ENCODE results near the gene LAMC3.

The LAMC3 gene

DNA sequence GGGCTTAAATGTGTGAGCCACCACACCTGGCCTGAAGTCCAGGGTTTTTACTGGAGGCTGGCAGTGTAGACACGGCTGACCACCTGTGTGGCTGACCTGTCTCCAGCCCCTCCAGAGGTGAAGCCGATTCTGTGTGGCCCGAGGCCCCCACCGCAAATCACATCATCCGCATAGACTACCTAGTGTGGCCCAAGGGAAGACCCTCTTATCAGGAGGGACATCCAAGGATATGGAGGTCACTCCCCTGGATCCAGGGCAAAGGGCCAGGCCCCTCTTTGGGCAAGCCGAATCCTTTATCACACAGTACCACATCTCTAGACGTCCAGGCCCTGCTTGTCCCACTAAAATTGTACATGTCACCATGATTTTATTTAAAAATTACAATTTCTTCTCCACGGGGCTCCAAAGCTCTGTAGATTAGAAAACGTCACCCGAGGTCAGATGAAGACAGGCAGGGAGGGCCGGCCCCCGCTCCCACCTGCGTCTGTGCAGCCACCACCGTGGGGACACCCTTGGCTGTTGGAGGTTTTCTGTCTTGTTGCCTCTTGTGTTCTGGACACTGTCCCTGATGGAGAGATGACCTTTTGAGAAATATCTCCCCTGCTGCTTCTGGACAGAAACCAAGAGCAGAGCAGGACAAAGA lies 20.1 kb downstream of the LAMC3 start:
- H3K36me3 ChIP-seq (ENCODE audit: control insufficient read depth, insufficient read depth, low read length) = no peaks in the 10 kb centered on the region
- no peaks in the 10 kb centered on the region for H3K27me3 ChIP-seq (ENCODE audit: insufficient read depth, low read length, poor library complexity)
- no CpG with 5 or more reads among the region's 14 CpGs for WGBS (ENCODE audit: extremely low coverage, insufficient coverage, low lambda C conversion rate)
- H3K27ac ChIP-seq (ENCODE audit: low read depth, low read length) = no peak overlapping the region
- H3K79me2 ChIP-seq (ENCODE audit: control insufficient read depth, insufficient read depth, low read length) = no peaks in the 10 kb centered on the region
- peaks cover 2% of the 10 kb centered on the region for H3K79me1 ChIP-seq (ENCODE audit: low read length)
- no peak overlapping the region for H3K56ac ChIP-seq (ENCODE audit: low read length)
- H3K23ac ChIP-seq (ENCODE audit: low read length) = no peak overlapping the region
- DNase-seq = no peak
- no peak overlapping the region for H2BK15ac ChIP-seq (replicated peaks; ENCODE audit: low read depth)
- H3K4me1 ChIP-seq (ENCODE audit: control insufficient read depth, low read depth, low read length) = no peaks in the 10 kb centered on the region
- H3K4ac ChIP-seq (ENCODE audit: low read depth, low read length) = no peak overlapping the region
- H2BK5ac ChIP-seq (ENCODE audit: low read length) = no peak overlapping the region
- H3K9ac ChIP-seq (ENCODE audit: low read length) = no peak overlapping the region
- no peak overlapping the region for H2BK120ac ChIP-seq (ENCODE audit: low read depth, low read length)
- no peak overlapping the region for H2AK5ac ChIP-seq (ENCODE audit: low read length)
- no peak overlapping the region for H4K5ac ChIP-seq (ENCODE audit: low read length)
- no peak overlapping the region for H4K8ac ChIP-seq (ENCODE audit: low read depth, low read length)
- no peak overlapping the region for H3K4me3 ChIP-seq (ENCODE audit: low read length)
- no peak overlapping the region for H3K4me2 ChIP-seq (ENCODE audit: low read length)
- H3K18ac ChIP-seq (ENCODE audit: low read length) = no peak overlapping the region

DNA sequence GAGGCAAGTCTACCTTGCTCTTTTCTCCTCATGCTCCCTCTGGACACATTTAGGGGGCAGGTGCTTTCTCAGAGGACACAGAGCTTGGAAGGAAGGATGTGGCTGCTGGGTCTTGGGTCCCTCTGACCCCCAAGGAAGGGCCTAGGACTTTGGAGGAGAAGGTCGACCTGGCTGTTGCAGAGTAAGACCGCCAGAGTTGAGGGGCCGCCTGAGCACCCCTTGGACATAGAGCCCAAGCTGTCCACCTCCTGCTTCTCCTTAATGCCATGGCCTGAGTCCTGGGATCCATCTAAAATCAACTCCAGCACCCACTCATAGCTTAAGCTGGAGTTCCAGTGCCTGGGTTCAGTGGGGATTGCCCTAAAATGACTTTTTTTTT lies 20.6 kb downstream of the LAMC3 start:
- no peak overlapping the region for H3K56ac ChIP-seq (ENCODE audit: low read length)
- H3K27me3 ChIP-seq (ENCODE audit: insufficient read depth, low read length, poor library complexity) = no peaks in the 10 kb centered on the region

DNA sequence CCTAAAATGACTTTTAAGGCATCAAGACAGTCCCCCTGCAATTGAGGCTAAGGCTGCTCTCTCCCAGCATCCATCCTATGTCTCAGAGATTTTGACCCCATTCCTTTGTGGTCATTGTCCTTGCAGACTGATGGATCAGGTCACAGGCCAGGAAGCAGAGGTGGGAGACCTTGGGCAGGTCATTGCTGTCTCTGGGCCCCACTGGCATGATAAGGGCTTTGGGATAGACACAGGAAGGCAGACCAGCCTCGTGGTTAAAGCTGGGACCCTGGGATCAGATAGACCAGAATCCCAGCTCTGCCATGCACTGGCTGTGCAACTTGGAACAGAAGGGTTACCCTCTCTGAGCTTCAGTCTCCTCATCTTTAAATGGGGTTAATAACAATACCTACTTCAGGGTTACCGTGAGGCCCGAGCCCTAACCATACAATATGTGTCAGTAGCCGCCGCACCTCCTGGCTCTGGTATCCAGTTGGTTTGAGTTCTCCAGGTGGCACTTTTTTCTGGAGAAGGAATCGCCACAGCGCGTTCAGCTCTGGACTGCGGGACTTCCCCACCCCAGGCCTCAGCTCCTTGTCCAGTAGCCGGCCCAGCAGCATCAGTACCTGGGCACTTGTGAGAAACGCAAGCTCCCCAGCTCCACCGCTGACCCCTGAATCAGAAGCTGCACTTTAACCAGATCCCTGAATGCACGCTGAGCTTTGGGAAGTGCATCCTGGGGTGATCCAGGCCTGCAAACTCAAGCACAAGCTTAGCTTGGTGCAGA lies 21.4 kb downstream of the LAMC3 start:
- Histone ChIP-seq H3K27ac (ENCODE audit: low read depth, low read length) (no peak overlapping the region), H2BK5ac (ENCODE audit: low read length) (no peak overlapping the region), H3K18ac (ENCODE audit: low read length) (no peak overlapping the region), H4K5ac (ENCODE audit: low read length) (no peak overlapping the region), H2AK5ac (ENCODE audit: low read length) (no peak overlapping the region), H3K23ac (ENCODE audit: low read length) (no peak overlapping the region), H3K56ac (ENCODE audit: low read length) (no peak overlapping the region), H3K79me1 (ENCODE audit: low read length) (no peaks in the 10 kb centered on the region), H3K4me1 (ENCODE audit: control insufficient read depth, low read depth, low read length) (no peaks in the 10 kb centered on the region), H3K4me2 (ENCODE audit: low read length) (no peak overlapping the region), H3K79me2 (ENCODE audit: control insufficient read depth, insufficient read depth, low read length) (no peaks in the 10 kb centered on the region), H2BK120ac (ENCODE audit: low read depth, low read length) (no peak overlapping the region), H3K4ac (ENCODE audit: low read depth, low read length) (no peak overlapping the region), H3K4me3 (ENCODE audit: low read length) (no peak overlapping the region), H4K8ac (ENCODE audit: low read depth, low read length) (no peak overlapping the region), H3K27me3 (ENCODE audit: insufficient read depth, low read length, poor library complexity) (no peaks in the 10 kb centered on the region), H3K36me3 (ENCODE audit: control insufficient read depth, insufficient read depth, low read length) (no peaks in the 10 kb centered on the region), H3K9ac (ENCODE audit: low read length) (no peak overlapping the region), H2BK15ac (replicated peaks; ENCODE audit: low read depth) (no peak overlapping the region)
- WGBS (ENCODE audit: extremely low coverage, insufficient coverage, low lambda C conversion rate) = no CpG with 5 or more reads among the region's 13 CpGs
- DNase-seq = no peak

More for the DNA sequence above, 20.6 kb downstream of the LAMC3 start:
- Histone ChIP-seq H3K4me3 (ENCODE audit: low read length) (no peak overlapping the region), H3K79me1 (ENCODE audit: low read length) (peaks cover 2% of the 10 kb centered on the region), H4K5ac (ENCODE audit: low read length) (no peak overlapping the region), H2BK5ac (ENCODE audit: low read length) (no peak overlapping the region), H3K23ac (ENCODE audit: low read length) (no peak overlapping the region), H3K18ac (ENCODE audit: low read length) (no peak overlapping the region), H2BK15ac (replicated peaks; ENCODE audit: low read depth) (no peak overlapping the region), H3K4me1 (ENCODE audit: control insufficient read depth, low read depth, low read length) (no peaks in the 10 kb centered on the region), H2BK120ac (ENCODE audit: low read depth, low read length) (no peak overlapping the region), H3K4me2 (ENCODE audit: low read length) (no peak overlapping the region), H3K36me3 (ENCODE audit: control insufficient read depth, insufficient read depth, low read length) (no peaks in the 10 kb centered on the region), H3K9ac (ENCODE audit: low read length) (no peak overlapping the region), H3K4ac (ENCODE audit: low read depth, low read length) (no peak overlapping the region), H3K27ac (ENCODE audit: low read depth, low read length) (no peak overlapping the region), H4K8ac (ENCODE audit: low read depth, low read length) (no peak overlapping the region), H3K79me2 (ENCODE audit: control insufficient read depth, insufficient read depth, low read length) (no peaks in the 10 kb centered on the region), H2AK5ac (ENCODE audit: low read length) (no peak overlapping the region)
- WGBS (ENCODE audit: extremely low coverage, insufficient coverage, low lambda C conversion rate) = no CpG with 5 or more reads among the region's 3 CpGs
- no peak for DNase-seq

DNA sequence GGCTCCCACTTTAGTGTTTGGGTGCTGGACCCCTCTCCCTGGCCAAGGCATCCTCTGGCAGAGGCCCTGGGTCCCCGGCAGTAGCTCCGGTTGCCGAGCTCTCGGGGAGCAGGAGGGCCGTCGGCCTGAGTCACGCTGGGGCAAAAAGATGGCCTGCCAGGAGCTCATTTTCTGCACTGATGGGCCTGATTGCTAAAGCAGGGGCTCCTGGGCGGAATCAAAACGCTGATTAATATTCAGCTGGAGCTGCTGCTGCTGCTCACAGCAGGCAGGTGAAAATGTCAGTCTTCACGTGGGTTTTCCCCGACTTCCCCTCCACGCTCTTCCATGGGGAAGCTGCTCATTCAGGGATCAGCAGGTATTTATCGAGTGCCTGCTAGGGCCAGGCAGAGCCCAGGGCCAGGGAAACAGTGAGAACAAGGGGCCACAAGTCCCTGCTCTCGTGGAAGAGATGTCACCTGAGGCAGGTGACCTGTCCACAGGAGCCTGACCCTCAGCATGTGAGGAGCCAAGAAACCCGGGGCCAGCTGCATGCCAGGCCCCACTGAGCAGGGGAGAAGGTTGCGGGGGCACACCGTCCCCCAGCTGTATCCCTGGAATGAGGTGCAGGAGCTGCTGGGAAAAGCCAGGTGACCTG lies 22.1 kb downstream of the LAMC3 start:
- Histone ChIP-seq H3K27me3 (ENCODE audit: insufficient read depth, low read length, poor library complexity) (no peaks in the 10 kb centered on the region), H3K79me2 (ENCODE audit: control insufficient read depth, insufficient read depth, low read length) (no peaks in the 10 kb centered on the region), H3K4ac (ENCODE audit: low read depth, low read length) (no peak overlapping the region), H4K8ac (ENCODE audit: low read depth, low read length) (no peak overlapping the region), H3K23ac (ENCODE audit: low read length) (no peak overlapping the region), H3K18ac (ENCODE audit: low read length) (no peak overlapping the region), H3K4me1 (ENCODE audit: control insufficient read depth, low read depth, low read length) (no peaks in the 10 kb centered on the region), H3K27ac (ENCODE audit: low read depth, low read length) (no peak overlapping the region), H3K4me3 (ENCODE audit: low read length) (no peak overlapping the region), H3K4me2 (ENCODE audit: low read length) (no peak overlapping the region), H2BK120ac (ENCODE audit: low read depth, low read length) (no peak overlapping the region), H3K9ac (ENCODE audit: low read length) (no peak overlapping the region), H2AK5ac (ENCODE audit: low read length) (no peak overlapping the region), H2BK15ac (replicated peaks; ENCODE audit: low read depth) (no peak overlapping the region), H3K56ac (ENCODE audit: low read length) (no peak overlapping the region), H3K79me1 (ENCODE audit: low read length) (no peaks in the 10 kb centered on the region), H3K36me3 (ENCODE audit: control insufficient read depth, insufficient read depth, low read length) (no peaks in the 10 kb centered on the region), H2BK5ac (ENCODE audit: low read length) (no peak overlapping the region), H4K5ac (ENCODE audit: low read length) (no peak overlapping the region)
- no peak for DNase-seq
- WGBS (ENCODE audit: extremely low coverage, insufficient coverage, low lambda C conversion rate) = no CpG with 5 or more reads among the region's 17 CpGs

DNA sequence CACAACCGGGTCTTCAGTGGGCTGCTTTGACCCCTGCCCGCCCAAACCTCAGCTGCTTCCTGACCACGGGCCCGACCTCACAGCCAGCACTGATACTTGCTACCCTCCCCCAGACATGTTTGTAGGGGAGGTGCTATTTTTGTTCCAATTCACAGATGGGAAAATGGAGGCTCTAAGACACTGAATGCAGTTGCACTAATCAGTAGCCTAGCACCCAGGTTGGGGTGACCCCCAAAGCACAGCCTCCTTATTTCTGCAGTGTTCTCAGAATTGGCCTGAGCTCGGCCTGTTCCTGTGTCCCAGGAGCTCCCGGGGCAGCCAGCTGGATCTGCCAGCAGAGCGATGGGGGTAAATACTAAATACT lies 22.6 kb downstream of the LAMC3 start:
- Histone ChIP-seq H3K36me3 (ENCODE audit: control insufficient read depth, insufficient read depth, low read length) (no peaks in the 10 kb centered on the region), H3K27ac (ENCODE audit: low read depth, low read length) (no peak overlapping the region), H2AK5ac (ENCODE audit: low read length) (no peak overlapping the region), H3K56ac (ENCODE audit: low read length) (no peak overlapping the region), H2BK5ac (ENCODE audit: low read length) (no peak overlapping the region), H3K27me3 (ENCODE audit: insufficient read depth, low read length, poor library complexity) (no peaks in the 10 kb centered on the region), H3K4me2 (ENCODE audit: low read length) (no peak overlapping the region), H3K9ac (ENCODE audit: low read length) (no peak overlapping the region), H3K23ac (ENCODE audit: low read length) (no peak overlapping the region), H3K18ac (ENCODE audit: low read length) (no peak overlapping the region), H2BK15ac (replicated peaks; ENCODE audit: low read depth) (no peak overlapping the region), H4K5ac (ENCODE audit: low read length) (no peak overlapping the region), H3K4me3 (ENCODE audit: low read length) (no peak overlapping the region), H4K8ac (ENCODE audit: low read depth, low read length) (no peak overlapping the region), H3K4ac (ENCODE audit: low read depth, low read length) (no peak overlapping the region), H3K4me1 (ENCODE audit: control insufficient read depth, low read depth, low read length) (no peaks in the 10 kb centered on the region), H3K79me2 (ENCODE audit: control insufficient read depth, insufficient read depth, low read length) (no peaks in the 10 kb centered on the region), H2BK120ac (ENCODE audit: low read depth, low read length) (no peak overlapping the region), H3K79me1 (ENCODE audit: low read length) (no peaks in the 10 kb centered on the region)
- no peak for DNase-seq
- WGBS (ENCODE audit: extremely low coverage, insufficient coverage, low lambda C conversion rate) = no CpG with 5 or more reads among the region's 7 CpGs
